PC-3 (cell line): Measurements from ENCODE around the gene NRCAM.

Experiments used
- CTCF ChIP-seq: fragments of 300-600 bp; sonication (generic); conservative IDR thresholded peaks from 2 replicates; pipeline ENCODE4 v1.5.1; 2017; ENCODE audit warnings: antibody characterized with exemption, low read depth, mild to moderate bottlenecking, low read length
- EZH2 ChIP-seq: fragments of 300-600 bp; sonication (generic); IDR thresholded peaks from one replicate; pipeline ENCODE4 v1.6.1; 2017; ENCODE audit warnings: antibody characterized with exemption, mild to moderate bottlenecking, low read length; ENCODE audit not compliant: unreplicated experiment

GRCh38 chr7:108347616-108348015 lies 108.6 kb downstream of the NRCAM start:
- TF ChIP-seq CTCF = no peak
- no peak for TF ChIP-seq EZH2
